HL-60 (cell line): Measurements from ENCODE around the gene NTNG2.

Source experiments
- GABPA ChIP-seq: IDR thresholded peaks from 2 replicates; pipeline ENCODE4 v1.6.1; 2012; ENCODE audit warnings: low read depth
- POLR2AphosphoS5 ChIP-seq: IDR thresholded peaks from 2 replicates; pipeline ENCODE4 v1.6.1; 2012; ENCODE audit warnings: low read depth
- SPI1 ChIP-seq: IDR thresholded peaks from 2 replicates; pipeline ENCODE4 v1.6.1; 2012; ENCODE audit warnings: low read depth, mild to moderate bottlenecking, borderline replicate concordance
- TF ChIP-seq, protein P1 (sequence below): IDR thresholded peaks from one replicate; pipeline ENCODE4 v1.5.1; 2011; ENCODE audit warnings: low read length, control low read depth, inconsistent platforms; ENCODE audit not compliant: insufficient read depth
- TF ChIP-seq, protein P2 (sequence below): IDR thresholded peaks from 2 replicates; pipeline ENCODE4 v1.6.1; 2012; ENCODE audit warnings: low read depth; ENCODE audit not compliant: insufficient replicate concordance

DNA sequence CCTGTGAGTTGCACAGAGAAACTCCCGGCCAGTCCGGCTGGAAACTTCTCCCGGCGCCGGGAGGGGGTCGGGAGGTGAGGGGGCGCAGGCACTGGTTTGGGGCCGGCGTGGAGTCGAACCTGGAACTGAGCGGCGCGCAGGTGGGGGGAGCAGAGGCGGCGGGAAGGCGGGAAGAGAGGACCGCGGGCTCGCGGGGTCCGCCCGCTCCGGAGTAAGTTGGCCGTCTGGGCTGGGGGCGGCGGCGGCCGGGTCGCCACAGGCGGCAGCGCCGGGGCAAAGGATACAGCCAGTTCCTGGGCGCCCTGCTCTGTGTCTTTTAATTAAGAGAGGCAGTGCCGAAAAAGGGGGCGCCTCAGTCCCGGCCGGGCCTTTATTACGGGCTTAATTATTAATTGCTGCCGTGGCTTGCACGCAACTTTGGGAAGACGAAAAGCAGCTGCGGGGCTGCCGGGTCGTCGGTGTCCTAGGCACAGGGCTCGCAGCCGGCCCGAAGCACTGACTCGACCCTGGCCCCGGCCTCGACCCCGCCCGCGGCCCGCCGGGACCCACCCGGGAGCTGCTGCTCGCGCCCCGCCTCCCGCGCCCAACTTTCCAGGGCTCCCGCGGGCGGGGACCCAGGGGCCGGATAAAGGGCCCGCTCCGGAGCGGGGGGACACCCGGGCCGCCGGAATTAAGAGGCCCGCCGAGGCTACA is 1.1 kb downstream of the NTNG2 start:
- TF ChIP-seq, protein P1, sequence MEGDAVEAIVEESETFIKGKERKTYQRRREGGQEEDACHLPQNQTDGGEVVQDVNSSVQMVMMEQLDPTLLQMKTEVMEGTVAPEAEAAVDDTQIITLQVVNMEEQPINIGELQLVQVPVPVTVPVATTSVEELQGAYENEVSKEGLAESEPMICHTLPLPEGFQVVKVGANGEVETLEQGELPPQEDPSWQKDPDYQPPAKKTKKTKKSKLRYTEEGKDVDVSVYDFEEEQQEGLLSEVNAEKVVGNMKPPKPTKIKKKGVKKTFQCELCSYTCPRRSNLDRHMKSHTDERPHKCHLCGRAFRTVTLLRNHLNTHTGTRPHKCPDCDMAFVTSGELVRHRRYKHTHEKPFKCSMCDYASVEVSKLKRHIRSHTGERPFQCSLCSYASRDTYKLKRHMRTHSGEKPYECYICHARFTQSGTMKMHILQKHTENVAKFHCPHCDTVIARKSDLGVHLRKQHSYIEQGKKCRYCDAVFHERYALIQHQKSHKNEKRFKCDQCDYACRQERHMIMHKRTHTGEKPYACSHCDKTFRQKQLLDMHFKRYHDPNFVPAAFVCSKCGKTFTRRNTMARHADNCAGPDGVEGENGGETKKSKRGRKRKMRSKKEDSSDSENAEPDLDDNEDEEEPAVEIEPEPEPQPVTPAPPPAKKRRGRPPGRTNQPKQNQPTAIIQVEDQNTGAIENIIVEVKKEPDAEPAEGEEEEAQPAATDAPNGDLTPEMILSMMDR = no peak
- TF ChIP-seq GABPA (no peak), POLR2AphosphoS5 (no peak), SPI1 (no peak)
- TF ChIP-seq, protein P2, sequence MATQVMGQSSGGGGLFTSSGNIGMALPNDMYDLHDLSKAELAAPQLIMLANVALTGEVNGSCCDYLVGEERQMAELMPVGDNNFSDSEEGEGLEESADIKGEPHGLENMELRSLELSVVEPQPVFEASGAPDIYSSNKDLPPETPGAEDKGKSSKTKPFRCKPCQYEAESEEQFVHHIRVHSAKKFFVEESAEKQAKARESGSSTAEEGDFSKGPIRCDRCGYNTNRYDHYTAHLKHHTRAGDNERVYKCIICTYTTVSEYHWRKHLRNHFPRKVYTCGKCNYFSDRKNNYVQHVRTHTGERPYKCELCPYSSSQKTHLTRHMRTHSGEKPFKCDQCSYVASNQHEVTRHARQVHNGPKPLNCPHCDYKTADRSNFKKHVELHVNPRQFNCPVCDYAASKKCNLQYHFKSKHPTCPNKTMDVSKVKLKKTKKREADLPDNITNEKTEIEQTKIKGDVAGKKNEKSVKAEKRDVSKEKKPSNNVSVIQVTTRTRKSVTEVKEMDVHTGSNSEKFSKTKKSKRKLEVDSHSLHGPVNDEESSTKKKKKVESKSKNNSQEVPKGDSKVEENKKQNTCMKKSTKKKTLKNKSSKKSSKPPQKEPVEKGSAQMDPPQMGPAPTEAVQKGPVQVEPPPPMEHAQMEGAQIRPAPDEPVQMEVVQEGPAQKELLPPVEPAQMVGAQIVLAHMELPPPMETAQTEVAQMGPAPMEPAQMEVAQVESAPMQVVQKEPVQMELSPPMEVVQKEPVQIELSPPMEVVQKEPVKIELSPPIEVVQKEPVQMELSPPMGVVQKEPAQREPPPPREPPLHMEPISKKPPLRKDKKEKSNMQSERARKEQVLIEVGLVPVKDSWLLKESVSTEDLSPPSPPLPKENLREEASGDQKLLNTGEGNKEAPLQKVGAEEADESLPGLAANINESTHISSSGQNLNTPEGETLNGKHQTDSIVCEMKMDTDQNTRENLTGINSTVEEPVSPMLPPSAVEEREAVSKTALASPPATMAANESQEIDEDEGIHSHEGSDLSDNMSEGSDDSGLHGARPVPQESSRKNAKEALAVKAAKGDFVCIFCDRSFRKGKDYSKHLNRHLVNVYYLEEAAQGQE = no peak
